CD4-positive, alpha-beta memory T cell (primary cell): Measurements from ENCODE around the gene ZNF214. TPM values are rescaled to one million over a fixed set of nuclear protein-coding genes. Genes with fewer than 3 reads are reported as not detected.

Source experiments
- polyA plus RNA-seq, 2 donors: library from polyadenylated mRNA; unstranded; fragments of 300-500 nt; fragmentation: Illumina TruSeq; gene quantifications; one replicate each; pipeline ENCODE4 v1.2.3, GENCODE V29; 2021
- total RNA-seq, 2 experiments: library from RNA; stranded (reverse); gene quantifications; one replicate each; pipeline ENCODE4 v1.2.3, GENCODE V29; 2021

The ZNF214 gene
- total and polyA plus RNA-seq, 4 experiments from 2014 or later: not detected

Other genes with a start within 250 kb of the ZNF214 start
- gene OR2AG2, start 248.4 kb downstream of the ZNF214 start, total RNA-seq: not detected
- gene OR2AG2, start 248.4 kb downstream of the ZNF214 start, polyA plus RNA-seq: not detected
- gene OR2AG1, start 237.3 kb downstream of the ZNF214 start, total RNA-seq: not detected
- not detected for gene OR2AG1, start 237.3 kb downstream of the ZNF214 start, polyA plus RNA-seq
- not detected for gene OR6A2, start 220.7 kb downstream of the ZNF214 start, total RNA-seq
- not detected for gene OR6A2, start 220.7 kb downstream of the ZNF214 start, polyA plus RNA-seq
- not detected for gene OR10A5, start 174.7 kb downstream of the ZNF214 start, total RNA-seq
- gene OR10A5, start 174.7 kb downstream of the ZNF214 start, polyA plus RNA-seq: not detected
- not detected for gene OR10A2, start 157.3 kb downstream of the ZNF214 start, total RNA-seq
- not detected for gene OR10A2, start 157.3 kb downstream of the ZNF214 start, polyA plus RNA-seq
- not detected for gene OR10A4, start 143.7 kb downstream of the ZNF214 start, total RNA-seq
- gene OR10A4, start 143.7 kb downstream of the ZNF214 start, polyA plus RNA-seq: not detected
- not detected for gene OR2D2, start 127.8 kb downstream of the ZNF214 start, total RNA-seq
- gene OR2D2, start 127.8 kb downstream of the ZNF214 start, polyA plus RNA-seq: not detected
- gene OR2D3, start 99.3 kb downstream of the ZNF214 start, total RNA-seq: not detected
- gene OR2D3, start 99.3 kb downstream of the ZNF214 start, polyA plus RNA-seq: not detected
- gene ZNF215, start 93.9 kb downstream of the ZNF214 start, total RNA-seq: not detected
- not detected for gene ZNF215, start 93.9 kb downstream of the ZNF214 start, polyA plus RNA-seq
- not detected for gene NLRP14, start 133 bp upstream of the ZNF214 start, total RNA-seq
- not detected for gene NLRP14, start 133 bp upstream of the ZNF214 start, polyA plus RNA-seq
- gene RBMXL2, start 68.7 kb upstream of the ZNF214 start, total RNA-seq: not detected
- not detected for gene RBMXL2, start 68.7 kb upstream of the ZNF214 start, polyA plus RNA-seq
- not detected for gene SYT9, start 231.6 kb upstream of the ZNF214 start, total RNA-seq
- not detected for gene SYT9, start 231.6 kb upstream of the ZNF214 start, polyA plus RNA-seq